OCI-LY1 (cell line): ENCODE measurements around the gene CPEB4.

ENCODE experiments used
- EZH2 ChIP-seq: fragments of 200-600 bp; sonication (generic), shearing (Covaris generic); IDR thresholded peaks from 2 replicates; pipeline ENCODE4 v1.8.0; 2017; ENCODE audit warnings: borderline replicate concordance, mixed run types, mild to moderate bottlenecking, antibody characterized with exemption, low read length, moderate library complexity, mixed read lengths
- TF ChIP-seq, protein P1 (sequence below): fragments of 200-600 bp; sonication (generic), shearing (Covaris generic); IDR thresholded peaks from 2 replicates; pipeline ENCODE4 v1.5.1; 2017; ENCODE audit warnings: mild to moderate bottlenecking, antibody characterized with exemption, low read length, moderate library complexity, mixed read lengths

DNA sequence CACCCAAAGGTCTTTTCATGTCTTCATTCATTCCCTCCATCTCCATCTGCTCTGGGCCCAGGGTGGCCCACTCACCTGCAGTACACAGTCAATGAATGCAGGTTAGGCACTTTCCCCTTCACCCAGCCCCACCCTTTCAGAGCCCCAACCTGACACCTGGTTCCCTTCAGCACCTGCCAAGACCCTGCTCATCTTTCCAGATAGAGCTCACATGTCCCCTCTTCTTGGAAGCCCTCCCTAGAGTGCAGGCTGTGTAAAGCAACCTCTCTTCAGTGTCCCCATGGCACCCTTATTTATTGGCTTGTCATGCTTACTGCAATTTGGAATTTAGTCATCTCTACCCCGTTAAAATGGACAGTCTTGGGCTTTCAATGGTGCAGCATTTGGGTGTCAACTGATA lies 13.0 kb upstream of the CPEB4 start:
- TF ChIP-seq, protein P1, sequence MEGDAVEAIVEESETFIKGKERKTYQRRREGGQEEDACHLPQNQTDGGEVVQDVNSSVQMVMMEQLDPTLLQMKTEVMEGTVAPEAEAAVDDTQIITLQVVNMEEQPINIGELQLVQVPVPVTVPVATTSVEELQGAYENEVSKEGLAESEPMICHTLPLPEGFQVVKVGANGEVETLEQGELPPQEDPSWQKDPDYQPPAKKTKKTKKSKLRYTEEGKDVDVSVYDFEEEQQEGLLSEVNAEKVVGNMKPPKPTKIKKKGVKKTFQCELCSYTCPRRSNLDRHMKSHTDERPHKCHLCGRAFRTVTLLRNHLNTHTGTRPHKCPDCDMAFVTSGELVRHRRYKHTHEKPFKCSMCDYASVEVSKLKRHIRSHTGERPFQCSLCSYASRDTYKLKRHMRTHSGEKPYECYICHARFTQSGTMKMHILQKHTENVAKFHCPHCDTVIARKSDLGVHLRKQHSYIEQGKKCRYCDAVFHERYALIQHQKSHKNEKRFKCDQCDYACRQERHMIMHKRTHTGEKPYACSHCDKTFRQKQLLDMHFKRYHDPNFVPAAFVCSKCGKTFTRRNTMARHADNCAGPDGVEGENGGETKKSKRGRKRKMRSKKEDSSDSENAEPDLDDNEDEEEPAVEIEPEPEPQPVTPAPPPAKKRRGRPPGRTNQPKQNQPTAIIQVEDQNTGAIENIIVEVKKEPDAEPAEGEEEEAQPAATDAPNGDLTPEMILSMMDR = no peak
- TF ChIP-seq EZH2 = no peak
